Kidney epithelial cell (primary cell): Measurements from ENCODE around the gene NSMCE4A. TPM values are rescaled to one million over a fixed set of nuclear protein-coding genes. Genes with fewer than 3 reads are reported as not detected.

Experiments
- DNase-seq: peaks from one replicate; pipeline ENCODE4 v3.0.0-alpha.2; 2010; ENCODE audit warnings: low read depth
- H3K27me3 ChIP-seq: 2 replicates; pipeline ENCODE4 v1.6.0; 2011; ENCODE audit warnings: low read length; ENCODE audit not compliant: control insufficient read depth, insufficient read depth
- H3K36me3 ChIP-seq: 2 replicates; pipeline ENCODE4 v1.5.1; 2011; ENCODE audit warnings: low read length; ENCODE audit not compliant: control insufficient read depth, insufficient read depth
- H3K4me3 ChIP-seq: 2 replicates; pipeline ENCODE4 v1.5.1; 2011; ENCODE audit warnings: low read depth, mild to moderate bottlenecking, control low read depth, low read length
- total RNA-seq: library from RNA; depleted of rRNA; stranded (reverse); fragments of >200 nt; gene quantifications from 2 replicates; pipeline ENCODE4 v1.2.3, GENCODE V29; 2015
- TF ChIP-seq, protein P1 (sequence below): IDR thresholded peaks from 2 replicates; pipeline ENCODE4 v1.5.1; 2011; ENCODE audit warnings: mild to moderate bottlenecking, moderate library complexity, low read length, control low read depth, inconsistent platforms; ENCODE audit not compliant: insufficient read depth, poor library complexity, severe bottlenecking

NSMCE4A gene
- total RNA-seq, 1 donor from 2014 or later = 53.4 TPM

- Histone ChIP-seq H3K27me3 (no peaks in the 10 kb centered on the region), H3K36me3 (no peaks in the 10 kb centered on the region), H3K4me3 (no peak overlapping the region)
- TF ChIP-seq, protein P1, sequence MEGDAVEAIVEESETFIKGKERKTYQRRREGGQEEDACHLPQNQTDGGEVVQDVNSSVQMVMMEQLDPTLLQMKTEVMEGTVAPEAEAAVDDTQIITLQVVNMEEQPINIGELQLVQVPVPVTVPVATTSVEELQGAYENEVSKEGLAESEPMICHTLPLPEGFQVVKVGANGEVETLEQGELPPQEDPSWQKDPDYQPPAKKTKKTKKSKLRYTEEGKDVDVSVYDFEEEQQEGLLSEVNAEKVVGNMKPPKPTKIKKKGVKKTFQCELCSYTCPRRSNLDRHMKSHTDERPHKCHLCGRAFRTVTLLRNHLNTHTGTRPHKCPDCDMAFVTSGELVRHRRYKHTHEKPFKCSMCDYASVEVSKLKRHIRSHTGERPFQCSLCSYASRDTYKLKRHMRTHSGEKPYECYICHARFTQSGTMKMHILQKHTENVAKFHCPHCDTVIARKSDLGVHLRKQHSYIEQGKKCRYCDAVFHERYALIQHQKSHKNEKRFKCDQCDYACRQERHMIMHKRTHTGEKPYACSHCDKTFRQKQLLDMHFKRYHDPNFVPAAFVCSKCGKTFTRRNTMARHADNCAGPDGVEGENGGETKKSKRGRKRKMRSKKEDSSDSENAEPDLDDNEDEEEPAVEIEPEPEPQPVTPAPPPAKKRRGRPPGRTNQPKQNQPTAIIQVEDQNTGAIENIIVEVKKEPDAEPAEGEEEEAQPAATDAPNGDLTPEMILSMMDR = no peak
- DNase-seq = no peak
Observed at GRCh38 chr10:121914661-121915060, 60.4 kb downstream of the NSMCE4A start.

GRCh38 chr10:121911421-121911697 is 63.7 kb downstream of the NSMCE4A start:
- Histone ChIP-seq H3K4me3 (no peak overlapping the region), H3K36me3 (no peaks in the 10 kb centered on the region), H3K27me3 (no peaks in the 10 kb centered on the region)
- no peak for DNase-seq
- TF ChIP-seq, protein P1 = no peak

DNA sequence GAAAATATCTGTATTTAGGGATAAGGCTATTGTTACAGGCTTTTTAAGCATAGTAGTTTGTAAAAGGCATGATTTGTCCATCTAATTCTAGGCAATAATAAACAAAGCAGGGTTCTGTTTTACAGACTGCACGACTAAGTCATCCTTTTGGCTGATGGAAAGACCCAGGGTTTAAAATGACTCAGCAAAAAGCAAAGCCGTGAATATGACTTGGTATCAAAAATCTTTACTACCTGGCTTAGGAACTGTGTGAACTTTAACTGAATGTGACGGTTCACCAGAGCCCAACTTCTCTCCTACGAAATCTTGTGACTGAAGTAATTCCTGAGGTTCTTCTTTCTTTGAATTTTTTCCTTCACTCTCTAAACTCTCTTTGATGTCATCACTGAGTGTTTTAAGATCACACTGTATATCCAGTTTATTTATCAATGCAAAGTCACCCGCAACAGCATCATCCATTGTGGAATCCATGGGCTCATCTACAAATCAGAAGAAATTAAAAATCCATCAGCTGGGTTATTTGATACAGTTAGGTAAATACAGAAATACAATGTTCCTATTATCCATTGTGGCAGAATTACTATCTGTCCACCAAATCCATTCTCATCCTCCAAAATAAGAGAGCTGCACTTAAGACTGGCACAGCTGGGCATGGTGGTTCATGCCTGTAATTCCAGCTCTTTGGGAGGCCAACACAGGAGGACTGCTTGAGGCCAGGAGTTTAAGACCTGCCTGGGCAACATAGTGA is 64.2 kb downstream of the NSMCE4A start:
- Histone ChIP-seq H3K36me3 (no peaks in the 10 kb centered on the region), H3K27me3 (no peaks in the 10 kb centered on the region), H3K4me3 (no peak overlapping the region)
- TF ChIP-seq, protein P1 = no peak
- no peak for DNase-seq

Other genes with a start within 250 kb of the NSMCE4A start
- gene ATE1, start 47.2 kb downstream of the NSMCE4A start, total RNA-seq = 24.9 and 26.5 TPM in 2 replicates
- gene TACC2, start 13.9 kb upstream of the NSMCE4A start, total RNA-seq = 25.2 and 26.9 TPM in 2 replicates